Peyer's patch (tissue), 4 donors: ENCODE measurements around the gene GFOD1.

Source experiments
- CTCF ChIP-seq, 6 experiments: fragments of 450-650 bp in 4 of 6; fragments of 200-600 bp in 2 of 6; sonication (generic) in 1 of 6; IDR thresholded peaks; one replicate each; pipeline ENCODE4 v1.5.1; 2017 to 2019; ENCODE audit warnings: antibody characterized with exemption in 6 of 6, mild to moderate bottlenecking in 3 of 6, moderate library complexity in 1 of 6
- POLR2A ChIP-seq, 2 donors: fragments of 450-650 bp; IDR thresholded peaks; one replicate each; pipeline ENCODE4 v1.5.1; 2017; ENCODE audit warnings: antibody characterized with exemption in 2 of 2, mild to moderate bottlenecking in 2 of 2, moderate library complexity in 2 of 2

GRCh38 chr6:13427316-13427715 lies 60.1 kb downstream of the GFOD1 start:
- no peak for TF ChIP-seq CTCF (IDR thresholded peaks at IDR 0.05)
- TF ChIP-seq POLR2A (IDR thresholded peaks at IDR 0.05): no peak
